ENCODE results near the gene SLC12A7.

GRCh38 chr5:1075555-1075881, 36.3 kb downstream of the SLC12A7 start:
- TF ChIP-seq POLR2A (IDR thresholded peaks at IDR 0.05) (no peak), CTCF (IDR thresholded peaks at IDR 0.05) (no peak)

Data from thyroid gland (tissue), 4 donors.